Suprapubic skin (tissue), 4 donors: ENCODE data around the gene CTDSP1. TPM values are rescaled to one million over a fixed set of nuclear protein-coding genes. Genes with fewer than 3 reads are reported as not detected.

Experiments
- DNase-seq, 2 donors: peaks; one replicate each; pipeline ENCODE4 v3.0.0-alpha.2; 2019; ENCODE audit warnings: low spot score in 2 of 2
- H3K27ac ChIP-seq: fragments of 200-600 bp; sonication (generic); one replicate; pipeline ENCODE4 v1.5.1; 2019
- H3K27me3 ChIP-seq: fragments of 200-600 bp; sonication (generic); one replicate; pipeline ENCODE4 v1.5.1; 2019
- H3K36me3 ChIP-seq: fragments of 200-600 bp; sonication (generic); one replicate; pipeline ENCODE4 v1.5.1; 2019
- H3K4me1 ChIP-seq: fragments of 200-600 bp; sonication (generic); one replicate; pipeline ENCODE4 v1.5.1; 2019
- H3K4me3 ChIP-seq: fragments of 200-600 bp; sonication (generic); one replicate; pipeline ENCODE4 v1.5.1; 2019; ENCODE audit warnings: mild to moderate bottlenecking
- H3K9me3 ChIP-seq: fragments of 200-600 bp; sonication (generic); one replicate; pipeline ENCODE4 v1.5.1; 2019
- CTCF ChIP-seq, 2 donors: fragments of 200-600 bp in 1 of 2; fragments of 450-650 bp in 1 of 2; sonication (generic) in 1 of 2; IDR thresholded peaks; one replicate each; pipeline ENCODE4 v1.5.1; 2016 to 2019; ENCODE audit warnings: antibody characterized with exemption in 2 of 2, mild to moderate bottlenecking in 1 of 2, moderate library complexity in 1 of 2
- EP300 ChIP-seq: sonication (generic); formaldehyde crosslinking; IDR thresholded peaks from one replicate; pipeline ENCODE4 v1.6.1; 2017; ENCODE audit warnings: antibody characterized with exemption
- POLR2A ChIP-seq, 2 donors: fragments of 450-650 bp; IDR thresholded peaks; one replicate each; pipeline ENCODE4 v1.6.1; 2017; ENCODE audit warnings: antibody characterized with exemption in 2 of 2, mild to moderate bottlenecking in 2 of 2, moderate library complexity in 2 of 2
- POLR2AphosphoS5 ChIP-seq, 3 donors: sonication (generic); formaldehyde crosslinking; IDR thresholded peaks; one replicate each; pipeline ENCODE4 v1.6.1; 2017; ENCODE audit warnings: antibody characterized with exemption in 3 of 3
- WGBS: methylation state at CpG from one replicate; pipeline ENCODE4 v1.1.5; 2018; 5-methylcytosine and 5-hydroxymethylcytosine counted together
- total RNA-seq, 4 donors: library from RNA; depleted of rRNA; stranded (reverse); fragments of >200 nt; gene quantifications; one replicate each; pipeline ENCODE4 v1.1.0, GENCODE V29; 2016

Gene CTDSP1
- total RNA-seq, 4 donors from 2014 or later = 70.3 to 140 (median 99.5) TPM

GRCh38 chr2:218360453-218360852 lies 39.2 kb upstream of the CTDSP1 start:
- H3K27ac ChIP-seq = no peak overlapping the region
- 88% methylated on average over 4 of the region's 4 CpGs for WGBS

GRCh38 chr2:218362606-218363005 lies 37.1 kb upstream of the CTDSP1 start:
- TF ChIP-seq POLR2AphosphoS5 (IDR thresholded peaks at IDR 0.05) (no peak), EP300 (no peak), CTCF (IDR thresholded peaks at IDR 0.05) (no peak), POLR2A (IDR thresholded peaks at IDR 0.05) (no peak)
- 88% methylated on average over 8 of the region's 8 CpGs for WGBS

More at GRCh38 chr2:218360453-218360852, 39.2 kb upstream of the CTDSP1 start:
- Histone ChIP-seq H3K4me3 (no peak overlapping the region), H3K9me3 (no peaks in the 10 kb centered on the region), H3K4me1 (peaks cover 9% of the 10 kb centered on the region), H3K27me3 (no peaks in the 10 kb centered on the region), H3K36me3 (no peaks in the 10 kb centered on the region)
- TF ChIP-seq POLR2A (IDR thresholded peaks at IDR 0.05) (no peak), POLR2AphosphoS5 (IDR thresholded peaks at IDR 0.05) (no peak), EP300 (no peak), CTCF (IDR thresholded peaks at IDR 0.05) (no peak)
- DNase-seq = no peak

GRCh38 chr2:218363736-218364135 lies 35.9 kb upstream of the CTDSP1 start:
- H3K4me1 ChIP-seq = peaks cover 11% of the 10 kb centered on the region
- DNase-seq = no peak
- H3K9me3 ChIP-seq = no peaks in the 10 kb centered on the region
- no peaks in the 10 kb centered on the region for H3K27me3 ChIP-seq
- H3K4me3 ChIP-seq = no peak overlapping the region
- no peak overlapping the region for H3K27ac ChIP-seq
- TF ChIP-seq POLR2A (IDR thresholded peaks at IDR 0.05) (no peak), CTCF (IDR thresholded peaks at IDR 0.05) (no peak), EP300 (no peak), POLR2AphosphoS5 (IDR thresholded peaks at IDR 0.05) (no peak)
- no peaks in the 10 kb centered on the region for H3K36me3 ChIP-seq
- WGBS = 84% methylated on average over 3 of the region's 3 CpGs

More at GRCh38 chr2:218362606-218363005, 37.1 kb upstream of the CTDSP1 start:
- peaks cover 5% of the 10 kb centered on the region for H3K4me1 ChIP-seq
- H3K27ac ChIP-seq = no peak overlapping the region
- no peak for DNase-seq
- no peaks in the 10 kb centered on the region for H3K9me3 ChIP-seq
- H3K4me3 ChIP-seq = no peak overlapping the region
- no peaks in the 10 kb centered on the region for H3K27me3 ChIP-seq
- H3K36me3 ChIP-seq = no peaks in the 10 kb centered on the region

GRCh38 chr2:218364196-218364595 lies 35.5 kb upstream of the CTDSP1 start:
- Histone ChIP-seq H3K9me3 (no peaks in the 10 kb centered on the region), H3K27me3 (no peaks in the 10 kb centered on the region), H3K4me3 (no peak overlapping the region), H3K27ac (no peak overlapping the region), H3K36me3 (no peaks in the 10 kb centered on the region), H3K4me1 (peaks cover 11% of the 10 kb centered on the region)
- DNase-seq = no peak
- TF ChIP-seq POLR2AphosphoS5 (IDR thresholded peaks at IDR 0.05) (no peak), EP300 (no peak), CTCF (IDR thresholded peaks at IDR 0.05) (no peak), POLR2A (IDR thresholded peaks at IDR 0.05) (no peak)
- 85% methylated on average over 6 of the region's 6 CpGs for WGBS

GRCh38 chr2:218366621-218367414 lies 32.9 kb upstream of the CTDSP1 start:
- TF ChIP-seq CTCF (IDR thresholded peaks at IDR 0.05) (no peak), POLR2A (IDR thresholded peaks at IDR 0.05) (no peak), POLR2AphosphoS5 (IDR thresholded peaks at IDR 0.05) (no peak), EP300 (no peak)
- Histone ChIP-seq H3K36me3 (no peaks in the 10 kb centered on the region), H3K27me3 (no peaks in the 10 kb centered on the region), H3K4me3 (peak overlapping the region; percentile 60), H3K4me1 (peaks cover 11% of the 10 kb centered on the region), H3K9me3 (no peaks in the 10 kb centered on the region), H3K27ac (peak overlapping the region; percentile 86)
- 85% methylated on average over 9 of the region's 9 CpGs for WGBS
- DNase-seq = no peak
